OCI-LY1 (cell line): ENCODE data around the gene ADAMTSL3.

ENCODE experiments used
- H2AFZ ChIP-seq: fragments of 200-600 bp; sonication (generic), shearing (Covaris generic); 2 replicates; pipeline ENCODE4 v1.6.0; 2014; ENCODE audit warnings: antibody characterized with exemption, mild to moderate bottlenecking, low read length
- H3F3A ChIP-seq: fragments of 200-600 bp; sonication (generic), shearing (Covaris generic); 2 replicates; pipeline ENCODE4 v1.6.0; 2014; ENCODE audit warnings: mild to moderate bottlenecking, antibody characterized with exemption, low read length, moderate library complexity; ENCODE audit not compliant: insufficient read depth
- H3K27ac ChIP-seq: fragments of 200-600 bp; sonication (generic); 2 replicates; pipeline ENCODE4 v1.5.1; 2014; ENCODE audit warnings: low read length, mixed run types, mild to moderate bottlenecking, low read depth; ENCODE audit not compliant: poor library complexity, severe bottlenecking
- H3K27me3 ChIP-seq: fragments of 200-600 bp; sonication (generic); 2 replicates; pipeline ENCODE4 v1.6.0; 2014; ENCODE audit warnings: antibody characterized with exemption, mild to moderate bottlenecking, low read length, moderate library complexity; ENCODE audit not compliant: insufficient read depth
- H3K36me3 ChIP-seq: fragments of 200-600 bp; sonication (generic); 2 replicates; pipeline ENCODE4 v1.6.1; 2014; ENCODE audit warnings: mild to moderate bottlenecking, antibody characterized with exemption, low read length, moderate library complexity, mixed read lengths; ENCODE audit not compliant: insufficient read depth
- H3K4me1 ChIP-seq: fragments of 200-600 bp; sonication (generic); 2 replicates; pipeline ENCODE4 v1.5.1; 2014; ENCODE audit warnings: mild to moderate bottlenecking, low read length, moderate library complexity; ENCODE audit not compliant: insufficient read depth, severe bottlenecking
- H3K4me2 ChIP-seq: fragments of 200-600 bp; sonication (generic), shearing (Covaris generic); 2 replicates; pipeline ENCODE4 v1.6.1; 2014; ENCODE audit warnings: low read length
- H3K4me3 ChIP-seq: fragments of 200-600 bp; sonication (generic); 2 replicates; pipeline ENCODE4 v1.5.1; 2014; ENCODE audit warnings: low read length, low read depth, mild to moderate bottlenecking, mixed read lengths; ENCODE audit not compliant: poor library complexity, severe bottlenecking
- H3K79me2 ChIP-seq: fragments of 200-600 bp; shearing (Covaris generic); 2 replicates; pipeline ENCODE4 v1.6.1; 2016; ENCODE audit warnings: mixed run types, low read length, mixed read lengths; ENCODE audit not compliant: insufficient read depth
- H3K9ac ChIP-seq: fragments of 200-600 bp; sonication (generic), shearing (Covaris generic); 2 replicates; pipeline ENCODE4 v1.6.1; 2014; ENCODE audit warnings: mild to moderate bottlenecking, low read length, mixed read lengths
- H3K9me2 ChIP-seq: fragments of 200-600 bp; sonication (generic), shearing (Covaris generic); 2 replicates; pipeline ENCODE4 v1.6.1; 2014; ENCODE audit warnings: low read depth, mild to moderate bottlenecking, low read length, mixed read lengths
- H3K9me3 ChIP-seq: fragments of 200-600 bp; shearing (Covaris generic); 2 replicates; pipeline ENCODE4 v1.6.1; 2014; ENCODE audit warnings: low read length, mixed read lengths
- H4K20me1 ChIP-seq: fragments of 200-600 bp; sonication (generic), shearing (Covaris generic); 2 replicates; pipeline ENCODE4 v1.6.0; 2016; ENCODE audit warnings: mild to moderate bottlenecking, low read length; ENCODE audit not compliant: insufficient read depth
- CTCF ChIP-seq: fragments of 200-600 bp; sonication (generic), shearing (Covaris generic); IDR thresholded peaks from 2 replicates; pipeline ENCODE4 v1.5.1; 2017; ENCODE audit warnings: mild to moderate bottlenecking, antibody characterized with exemption, low read length, moderate library complexity, mixed read lengths
- EZH2 ChIP-seq: fragments of 200-600 bp; sonication (generic), shearing (Covaris generic); IDR thresholded peaks from 2 replicates; pipeline ENCODE4 v1.8.0; 2017; ENCODE audit warnings: borderline replicate concordance, mixed run types, mild to moderate bottlenecking, antibody characterized with exemption, low read length, moderate library complexity, mixed read lengths

Gene ADAMTSL3

GRCh38 chr15:83850501-83851245 lies 196.8 kb downstream of the ADAMTSL3 start:
- Histone ChIP-seq H3K27me3 (no peaks in the 10 kb centered on the region), H3K27ac (no peak overlapping the region)

GRCh38 chr15:83853232-83853631 lies 199.3 kb downstream of the ADAMTSL3 start:
- H3K9ac ChIP-seq, result no peak overlapping the region
- H2AFZ ChIP-seq, result no peak overlapping the region
- no peaks in the 10 kb centered on the region for H3K9me2 ChIP-seq
- H3K4me3 ChIP-seq, result no peak overlapping the region
- no peaks in the 10 kb centered on the region for H3K36me3 ChIP-seq
- H3K4me2 ChIP-seq, result no peak overlapping the region
- H3K79me2 ChIP-seq, result no peaks in the 10 kb centered on the region
- TF ChIP-seq EZH2 (no peak), CTCF (no peak)
- H3K4me1 ChIP-seq, result no peaks in the 10 kb centered on the region
- H3K27ac ChIP-seq, result no peak overlapping the region
- no peaks in the 10 kb centered on the region for H3K27me3 ChIP-seq
- H3F3A ChIP-seq, result no peaks in the 10 kb centered on the region
- H4K20me1 ChIP-seq, result no peaks in the 10 kb centered on the region
- H3K9me3 ChIP-seq, result no peaks in the 10 kb centered on the region

More at GRCh38 chr15:83850501-83851245, 196.8 kb downstream of the ADAMTSL3 start:
- Histone ChIP-seq H3K4me1 (no peaks in the 10 kb centered on the region), H3K9ac (no peak overlapping the region), H4K20me1 (no peaks in the 10 kb centered on the region), H3K4me2 (no peak overlapping the region), H3K79me2 (no peaks in the 10 kb centered on the region), H2AFZ (no peak overlapping the region), H3K36me3 (no peaks in the 10 kb centered on the region), H3K4me3 (no peak overlapping the region), H3F3A (no peaks in the 10 kb centered on the region), H3K9me2 (no peaks in the 10 kb centered on the region), H3K9me3 (no peaks in the 10 kb centered on the region)
- TF ChIP-seq CTCF (no peak), EZH2 (no peak)

- H3K9ac ChIP-seq, result no peak overlapping the region
- H3F3A ChIP-seq, result no peaks in the 10 kb centered on the region
- H3K79me2 ChIP-seq, result no peaks in the 10 kb centered on the region
- no peak overlapping the region for H3K4me2 ChIP-seq
- H2AFZ ChIP-seq, result no peak overlapping the region
- H3K4me3 ChIP-seq, result no peak overlapping the region
- H4K20me1 ChIP-seq, result no peaks in the 10 kb centered on the region
- H3K27me3 ChIP-seq, result no peaks in the 10 kb centered on the region
- H3K36me3 ChIP-seq, result no peaks in the 10 kb centered on the region
- no peak overlapping the region for H3K27ac ChIP-seq
- H3K4me1 ChIP-seq, result no peaks in the 10 kb centered on the region
- no peaks in the 10 kb centered on the region for H3K9me2 ChIP-seq
- TF ChIP-seq CTCF (no peak), EZH2 (no peak)
- H3K9me3 ChIP-seq, result no peaks in the 10 kb centered on the region
Observed at GRCh38 chr15:83854321-83854720, 200.4 kb downstream of the ADAMTSL3 start.
